Activated B cell treated with CpG ODN at 0.5 μM for 24 hours (primary cell): ENCODE data around the gene RAX2. TPM values are rescaled to one million over a fixed set of nuclear protein-coding genes. Genes with fewer than 3 reads are reported as not detected.

Source experiments
- ATAC-seq: fragments of 200-7000 bp; cut with Tn5 transposase; one replicate; pipeline ENCODE4 v1.10.0; 2021; ENCODE audit warnings: low read depth, mild to moderate bottlenecking, moderate library complexity
- CTCF ChIA-PET: fragments of 350-600 bp; sonication (Branson Sonifier 250); formaldehyde crosslinking; loops from one replicate; lab custom pipeline; 2021; ENCODE audit warnings: antibody characterized with exemption; lab: Charles Lee
- POLR2A ChIA-PET: fragments of 350-600 bp; sonication (Branson Sonifier 250); formaldehyde crosslinking; loops from one replicate; lab custom pipeline; 2021; ENCODE audit warnings: antibody characterized with exemption; lab: Charles Lee
- DNase-seq: peaks from one replicate; pipeline ENCODE4 v3.0.0; 2022
- H3K27ac Mint-ChIP-seq: one replicate; pipeline ENCODE4 v1.8.0; 2020; ENCODE audit warnings: mixed read lengths
- H3K27me3 Mint-ChIP-seq: one replicate; pipeline ENCODE4 v1.8.0; 2021; ENCODE audit warnings: mixed read lengths
- H3K36me3 Mint-ChIP-seq: one replicate; pipeline ENCODE4 v1.8.0; 2021; ENCODE audit warnings: low read depth, mixed read lengths
- H3K4me1 Mint-ChIP-seq: one replicate; pipeline ENCODE4 v1.8.0; 2021; ENCODE audit warnings: mixed read lengths
- H3K4me3 Mint-ChIP-seq: one replicate; pipeline ENCODE4 v1.8.0; 2020; ENCODE audit warnings: mild to moderate bottlenecking, mixed read lengths
- H3K9me3 Mint-ChIP-seq: one replicate; pipeline ENCODE4 v1.8.0; 2020; ENCODE audit warnings: mixed read lengths
- intact Hi-C: fragments of 100-400 bp; cut with micrococcal nuclease; formaldehyde crosslinking; loops from one replicate; pipeline ENCODE4 v1.15.1; 2024
- total RNA-seq: library from RNA; stranded (reverse); gene quantifications from 2 replicates; pipeline ENCODE4 v1.2.3, GENCODE V29; 2022
- TF ChIP-seq, protein P1 (sequence below): fragments of 200-600 bp; IDR thresholded peaks from one replicate; pipeline ENCODE4 v1.8.0; 2022; ENCODE audit warnings: antibody characterized with exemption, mild to moderate bottlenecking

RAX2 gene
- total RNA-seq, 1 donor from 2014 or later: not detected

DNA sequence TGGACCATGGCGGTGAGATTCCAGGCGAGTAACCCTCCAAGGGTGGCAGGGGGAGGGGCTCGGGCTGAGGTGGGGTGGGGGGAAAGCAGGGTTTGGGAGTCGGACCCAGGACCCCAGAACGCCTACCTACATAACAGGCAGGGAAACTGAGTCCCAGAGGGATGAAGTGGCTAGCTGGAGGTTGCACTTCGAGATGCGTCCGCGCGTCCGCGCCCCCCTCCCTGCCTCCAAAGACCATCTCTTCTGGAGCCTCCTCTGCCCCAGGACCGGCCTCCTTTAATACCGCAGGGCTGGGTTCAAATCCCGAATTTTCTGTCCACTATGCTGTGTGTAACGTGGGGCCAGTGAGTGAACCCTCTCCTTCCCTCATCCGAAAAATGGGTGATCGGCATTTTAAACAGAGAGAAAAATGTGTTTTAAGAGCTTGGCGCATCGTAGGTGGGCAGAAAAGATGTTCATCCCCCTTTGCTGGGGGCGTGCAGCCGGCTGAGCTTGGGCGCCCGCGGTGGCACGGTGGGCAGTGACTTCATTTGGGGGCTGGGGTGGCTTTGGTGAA lies 50.1 kb downstream of the RAX2 start:
- no peak for DNase-seq
- ChIA-PET CTCF (interaction anchor here (1.0 kb wide), 1 partner anchor 96 kb away, joined by 3 read pairs; no protein-coding TSS in a partner anchor), POLR2A (interaction anchor here (0.7 kb wide), 1 partner anchor 94 kb away, joined by 12 read pairs; no protein-coding TSS in a partner anchor)
- Mint-ChIP-seq H3K27ac (no peak overlapping the region), H3K4me1 (peaks cover 12% of the 10 kb centered on the region), H3K9me3 (no peaks in the 10 kb centered on the region), H3K4me3 (peak overlapping the region; percentile 50), H3K36me3 (no peaks in the 10 kb centered on the region), H3K27me3 (peaks cover 14% of the 10 kb centered on the region)
- intact Hi-C loops: loop anchor here (2.0 to 5.0 kb wide), 2 partner anchors 39 to 90 kb away; partner anchors contain the start of gene APBA3
- no peak for ATAC-seq
- TF ChIP-seq, protein P1, sequence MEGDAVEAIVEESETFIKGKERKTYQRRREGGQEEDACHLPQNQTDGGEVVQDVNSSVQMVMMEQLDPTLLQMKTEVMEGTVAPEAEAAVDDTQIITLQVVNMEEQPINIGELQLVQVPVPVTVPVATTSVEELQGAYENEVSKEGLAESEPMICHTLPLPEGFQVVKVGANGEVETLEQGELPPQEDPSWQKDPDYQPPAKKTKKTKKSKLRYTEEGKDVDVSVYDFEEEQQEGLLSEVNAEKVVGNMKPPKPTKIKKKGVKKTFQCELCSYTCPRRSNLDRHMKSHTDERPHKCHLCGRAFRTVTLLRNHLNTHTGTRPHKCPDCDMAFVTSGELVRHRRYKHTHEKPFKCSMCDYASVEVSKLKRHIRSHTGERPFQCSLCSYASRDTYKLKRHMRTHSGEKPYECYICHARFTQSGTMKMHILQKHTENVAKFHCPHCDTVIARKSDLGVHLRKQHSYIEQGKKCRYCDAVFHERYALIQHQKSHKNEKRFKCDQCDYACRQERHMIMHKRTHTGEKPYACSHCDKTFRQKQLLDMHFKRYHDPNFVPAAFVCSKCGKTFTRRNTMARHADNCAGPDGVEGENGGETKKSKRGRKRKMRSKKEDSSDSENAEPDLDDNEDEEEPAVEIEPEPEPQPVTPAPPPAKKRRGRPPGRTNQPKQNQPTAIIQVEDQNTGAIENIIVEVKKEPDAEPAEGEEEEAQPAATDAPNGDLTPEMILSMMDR: no peak

DNA sequence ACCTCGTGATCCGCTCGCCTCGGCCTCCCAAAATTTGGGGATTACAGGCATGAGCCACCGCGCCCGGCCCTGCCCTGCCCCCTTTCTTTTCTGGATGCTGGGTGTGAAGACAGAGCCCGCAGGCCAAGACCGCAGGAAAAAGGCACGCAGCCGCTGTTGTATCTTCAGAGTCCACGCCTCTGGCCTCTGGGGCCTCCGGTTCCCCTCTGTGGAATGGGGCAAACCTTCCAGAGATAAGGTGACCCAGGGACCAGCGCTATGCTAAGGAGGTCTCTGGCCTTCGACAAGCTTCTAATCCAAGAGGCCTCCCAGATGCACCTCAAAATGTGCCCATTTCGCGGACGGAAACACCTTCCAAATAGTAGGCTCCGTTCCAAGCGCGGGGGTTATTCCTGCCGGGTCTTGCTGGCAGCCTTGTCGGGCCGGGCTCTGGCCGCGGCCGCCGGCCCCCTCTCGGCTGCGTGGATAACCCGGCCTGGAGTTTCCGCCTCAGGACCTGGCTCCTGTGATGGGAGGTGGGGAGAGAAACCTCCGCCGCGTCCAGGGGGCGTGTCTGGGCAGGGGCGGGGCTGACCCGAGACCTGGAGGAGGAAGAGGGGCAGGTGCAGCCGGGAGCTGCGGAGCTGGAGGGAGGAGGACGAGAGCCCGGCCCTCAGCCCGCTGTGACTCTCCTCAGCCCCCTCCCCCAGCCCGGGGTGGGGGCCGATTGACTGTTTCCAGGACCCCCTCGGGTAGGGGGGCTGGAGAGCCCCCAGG lies 50.7 kb downstream of the RAX2 start:
- Mint-ChIP-seq H3K36me3 (no peaks in the 10 kb centered on the region), H3K27ac (no peak overlapping the region), H3K27me3 (peaks cover 14% of the 10 kb centered on the region), H3K9me3 (no peaks in the 10 kb centered on the region), H3K4me3 (peak overlapping the region; percentile 50), H3K4me1 (peaks cover 12% of the 10 kb centered on the region)
- TF ChIP-seq, protein P1: no peak
- ATAC-seq (peak; percentile 99), DNase-seq (peak; percentile 80)
- ChIA-PET POLR2A (interaction anchor here (0.6 kb wide), 2 partner anchors 459 to 735 kb away, joined by 4 to 6 read pairs; no protein-coding TSS in a partner anchor), CTCF (no interaction called here)
- intact Hi-C loops: loop anchor here (2.0 to 5.0 kb wide), 2 partner anchors 39 to 91 kb away; partner anchors contain the start of gene APBA3

DNA sequence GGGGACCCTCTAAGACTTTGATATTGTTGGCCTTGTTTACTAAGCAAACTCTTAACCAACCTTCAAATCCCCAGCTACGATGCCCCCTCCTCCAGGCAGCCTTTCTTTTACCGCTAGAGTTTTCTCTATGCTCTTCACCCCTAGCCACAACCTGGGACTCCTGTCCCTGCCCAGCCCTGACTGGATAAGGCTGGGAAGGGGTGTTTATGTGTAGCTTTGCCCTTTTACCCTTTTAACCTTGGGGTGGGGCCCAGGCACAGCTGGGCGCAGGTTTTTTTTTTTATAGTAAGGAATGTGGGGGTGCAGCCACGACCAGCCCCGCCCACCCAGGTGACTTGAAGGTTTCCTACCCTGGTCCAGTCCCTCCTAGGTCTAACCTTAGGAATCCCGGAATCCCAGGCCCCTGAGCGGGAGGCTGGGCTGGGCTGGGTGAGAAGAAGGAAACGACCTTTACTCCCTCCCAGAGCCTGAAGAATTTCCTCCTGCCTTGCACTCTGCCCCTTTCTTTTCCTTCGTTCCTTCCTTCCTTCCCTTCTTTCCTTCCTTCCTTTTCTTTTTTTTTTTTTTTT lies 51.6 kb downstream of the RAX2 start:
- TF ChIP-seq, protein P1: no peak
- no peak for DNase-seq
- no peak overlapping the region for H3K27ac Mint-ChIP-seq

DNA sequence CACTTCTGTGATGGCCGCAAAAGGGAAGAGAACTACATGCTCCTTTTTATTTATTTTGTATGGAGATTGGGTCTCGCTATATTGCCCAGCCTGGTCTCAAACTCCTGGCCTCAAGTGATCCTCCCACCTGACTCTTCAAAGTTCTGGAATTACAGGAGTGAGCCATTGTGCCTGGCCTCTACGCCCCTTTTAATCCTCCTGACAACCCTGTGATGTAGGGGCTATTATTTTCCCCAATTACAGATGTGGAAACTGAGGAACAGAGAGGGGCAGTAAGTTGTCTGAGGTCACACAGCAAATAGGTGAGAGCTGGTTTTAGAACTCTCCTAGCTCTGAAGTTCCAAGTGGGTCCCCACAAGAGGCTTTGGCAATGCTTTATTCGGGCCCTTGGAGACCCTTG lies 52.2 kb downstream of the RAX2 start:
- TF ChIP-seq, protein P1: no peak
- no peak for ATAC-seq
- Mint-ChIP-seq H3K9me3 (no peaks in the 10 kb centered on the region), H3K36me3 (no peaks in the 10 kb centered on the region), H3K4me3 (no peak overlapping the region), H3K27me3 (peaks cover 14% of the 10 kb centered on the region), H3K4me1 (peaks cover 12% of the 10 kb centered on the region), H3K27ac (no peak overlapping the region)
- ChIA-PET CTCF (interaction anchor here (1.0 to 1.2 kb wide), 2 partner anchors 38 to 42 kb away, joined by 3 to 4 read pairs; partner anchors contain the start of gene MRPL54), POLR2A (interaction anchor here (0.7 kb wide), 1 partner anchor 476 kb away, joined by 4 read pairs; no protein-coding TSS in a partner anchor)
- no peak for DNase-seq
- intact Hi-C loops: loop anchor here (2.0 to 5.0 kb wide), 2 partner anchors 41 to 92 kb away; partner anchors contain the start of gene APBA3

More for the DNA sequence above, 51.6 kb downstream of the RAX2 start:
- ATAC-seq: no peak
- no peaks in the 10 kb centered on the region for H3K36me3 Mint-ChIP-seq
- ChIA-PET POLR2A (interaction anchor here (0.6 to 0.7 kb wide), 3 partner anchors 458 to 974 kb away, joined by 3 to 6 read pairs (median 4); no protein-coding TSS in a partner anchor), CTCF (interaction anchor here (1.0 kb wide), 1 partner anchor 37 kb away, joined by 3 read pairs; no protein-coding TSS in a partner anchor)
- peaks cover 12% of the 10 kb centered on the region for H3K4me1 Mint-ChIP-seq
- no peaks in the 10 kb centered on the region for H3K9me3 Mint-ChIP-seq
- peaks cover 14% of the 10 kb centered on the region for H3K27me3 Mint-ChIP-seq
- intact Hi-C loops: loop anchor here (2.0 to 5.0 kb wide), 2 partner anchors 40 to 92 kb away; partner anchors contain the start of gene APBA3
- H3K4me3 Mint-ChIP-seq: no peak overlapping the region

Other genes with a start within 250 kb of the RAX2 start
- gene TEKTIP1, start 233.1 kb downstream of the RAX2 start, total RNA-seq: 7.1 and 8.1 TPM in 2 replicates
- gene MFSD12, start 214.6 kb downstream of the RAX2 start, total RNA-seq: 59.2 and 76.9 TPM in 2 replicates
- 46.0 and 51.0 TPM in 2 replicates for gene HMG20B, start 199.3 kb downstream of the RAX2 start, total RNA-seq
- gene GIPC3, start 186.8 kb downstream of the RAX2 start, total RNA-seq: 0.24 and 0.29 TPM in 2 replicates
- 0.39 and 0.47 TPM in 2 replicates for gene TBXA2R, start 165.4 kb downstream of the RAX2 start, total RNA-seq
- gene CACTIN, start 145.4 kb downstream of the RAX2 start, total RNA-seq: 45.3 and 48.1 TPM in 2 replicates
- gene PIP5K1C, start 71.8 kb downstream of the RAX2 start, total RNA-seq: 28.3 and 31.1 TPM in 2 replicates
- 0.86 and 1.7 TPM in 2 replicates for gene TJP3, start 63.8 kb downstream of the RAX2 start, total RNA-seq
- gene APBA3, start 10.5 kb downstream of the RAX2 start, total RNA-seq: 42.6 and 51.2 TPM in 2 replicates
- gene MRPL54, start 9.5 kb downstream of the RAX2 start, total RNA-seq: 81.2 and 90.0 TPM in 2 replicates
- 4.0 and 4.8 TPM in 2 replicates for gene MATK, start 14.2 kb upstream of the RAX2 start, total RNA-seq
- 0.31 and 0.34 TPM in 2 replicates for gene ZFR2, start 96.8 kb upstream of the RAX2 start, total RNA-seq
- not detected in 2 replicates for gene ATCAY, start 108.5 kb upstream of the RAX2 start, total RNA-seq
- gene NMRK2, start 160.8 kb upstream of the RAX2 start, total RNA-seq: not detected in 2 replicates
- 37.5 and 42.2 TPM in 2 replicates for gene DAPK3, start 198.9 kb upstream of the RAX2 start, total RNA-seq
- 2,958 and 3,229 TPM in 2 replicates for gene EEF2, start 213.2 kb upstream of the RAX2 start, total RNA-seq
- 36.4 and 37.2 TPM in 2 replicates for gene PIAS4, start 235.5 kb upstream of the RAX2 start, total RNA-seq